Activated CD4-positive, alpha-beta memory T cell treated with anti-CD3 and anti-CD28 coated beads for 36 hours (primary cell): Measurements from ENCODE around the gene RPUSD4. TPM values are rescaled to one million over a fixed set of nuclear protein-coding genes. Genes with fewer than 3 reads are reported as not detected.
A peak's percentile ranks its signal among the peaks of the same experiment; 100 is the strongest.
"Not testable (repeated sequence)": the region's sequence is repeated elsewhere in the genome, so short reads cannot be mapped to it uniquely, and the experiment has no call there.

Experiments used
- CTCF ChIA-PET: fragments of 350-600 bp; sonication (Branson Sonifier 250); formaldehyde crosslinking; loops from one replicate; lab custom pipeline; 2021; ENCODE audit warnings: antibody characterized with exemption, inconsistent platforms; lab: Charles Lee
- POLR2A ChIA-PET: fragments of 350-600 bp; sonication (Branson Sonifier 250); formaldehyde crosslinking; loops from one replicate; lab custom pipeline; 2021; ENCODE audit warnings: antibody characterized with exemption; lab: Charles Lee
- DNase-seq: peaks from one replicate; pipeline ENCODE4 v3.0.0-alpha.2; 2020
- H3K27ac Mint-ChIP-seq: one replicate; pipeline ENCODE4 v1.8.0; 2021; ENCODE audit warnings: mixed read lengths
- H3K27me3 Mint-ChIP-seq: one replicate; pipeline ENCODE4 v1.8.0; 2021; ENCODE audit warnings: mixed read lengths
- H3K36me3 Mint-ChIP-seq: one replicate; pipeline ENCODE4 v1.8.0; 2021; ENCODE audit warnings: mixed read lengths
- H3K4me1 Mint-ChIP-seq: one replicate; pipeline ENCODE4 v1.8.0; 2021; ENCODE audit warnings: low read depth, mixed read lengths
- H3K4me3 Mint-ChIP-seq: one replicate; pipeline ENCODE4 v1.8.0; 2021; ENCODE audit warnings: mild to moderate bottlenecking, mixed read lengths
- H3K9me3 Mint-ChIP-seq: one replicate; pipeline ENCODE4 v1.8.0; 2021; ENCODE audit warnings: mixed read lengths
- intact Hi-C: fragments of 100-400 bp; cut with micrococcal nuclease; formaldehyde crosslinking; loops from one replicate; pipeline ENCODE4 v1.15.1; 2023
- total RNA-seq, 2 experiments: library from RNA; stranded (reverse); gene quantifications; one replicate each; pipeline ENCODE4 v1.2.3, GENCODE V29; 2021

RPUSD4 gene, protein sequence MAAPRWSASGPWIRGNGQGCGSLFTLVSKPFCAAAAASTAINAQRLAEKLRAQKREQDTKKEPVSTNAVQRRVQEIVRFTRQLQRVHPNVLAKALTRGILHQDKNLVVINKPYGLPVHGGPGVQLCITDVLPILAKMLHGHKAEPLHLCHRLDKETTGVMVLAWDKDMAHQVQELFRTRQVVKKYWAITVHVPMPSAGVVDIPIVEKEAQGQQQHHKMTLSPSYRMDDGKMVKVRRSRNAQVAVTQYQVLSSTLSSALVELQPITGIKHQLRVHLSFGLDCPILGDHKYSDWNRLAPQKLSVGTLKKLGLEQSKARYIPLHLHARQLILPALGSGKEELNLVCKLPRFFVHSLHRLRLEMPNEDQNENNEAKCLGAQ
- total RNA-seq, result 10 to 100 TPM; 32.4 to 34.1 TPM

DNA sequence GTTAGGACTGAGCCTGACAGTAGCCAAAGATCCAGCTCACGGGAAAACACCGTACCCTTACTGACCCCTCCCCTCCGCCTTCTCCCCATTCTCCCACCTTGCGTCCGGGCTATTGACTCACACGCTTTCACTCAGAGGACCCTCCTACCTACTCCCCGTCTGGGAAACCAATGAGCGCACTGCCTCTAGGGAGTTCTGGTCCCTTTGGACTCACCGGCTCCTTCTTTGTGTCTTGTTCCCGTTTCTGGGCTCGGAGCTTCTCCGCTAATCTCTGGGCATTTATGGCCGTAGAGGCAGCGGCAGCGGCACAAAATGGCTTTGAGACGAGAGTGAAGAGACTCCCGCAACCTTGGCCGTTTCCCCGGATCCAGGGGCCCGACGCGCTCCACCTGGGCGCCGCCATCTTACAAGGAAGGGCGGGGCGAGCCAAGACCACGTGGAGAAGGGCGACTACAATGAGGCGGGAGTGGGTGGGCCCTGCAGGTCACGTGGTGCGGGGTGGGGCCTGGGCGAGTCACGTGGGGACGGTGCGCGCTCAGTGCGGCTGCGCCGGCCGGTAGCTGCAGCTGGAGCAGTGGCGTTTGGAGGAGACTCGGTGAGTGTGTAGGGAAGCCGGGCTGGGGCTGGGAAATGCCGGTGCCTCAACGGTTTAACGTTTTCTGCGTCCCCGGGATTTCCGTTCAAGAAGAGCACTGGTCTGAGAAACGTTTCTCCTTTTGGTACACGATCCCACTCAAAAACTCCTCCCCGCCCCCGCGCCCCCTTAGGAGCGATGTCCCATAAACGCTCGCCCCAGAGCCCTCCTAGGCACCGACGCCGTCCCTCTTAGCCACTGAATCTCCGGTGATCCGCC lies at the start of gene RPUSD4, which contains the start of gene FAM118B:
TSS of gene RPUSD4 (minus strand) at position 415 of the 853 bp plus-strand sequence. CDS start at position 403, 12 bp downstream.
TSS of gene FAM118B (plus strand) at position 547 of the 853 bp plus-strand sequence. CDS start 23,220 bp downstream, outside the sequence.
- Mint-ChIP-seq H3K27ac (peak within 1 kb of the TSS; percentile 89), H3K4me3 (peak within 1 kb of the TSS; percentile 98), H3K4me1 (peaks cover 41% of the 10 kb centered on the region), H3K9me3 (no peaks in the 10 kb centered on the region), H3K36me3 (peaks cover 19% of the 10 kb centered on the region), H3K27me3 (no peaks in the 10 kb centered on the region)
- ChIA-PET POLR2A (interaction anchor here (1.3 to 3.0 kb wide), 3 partner anchors 56 to 142 kb away, joined by 3 to 8 read pairs (median 3); partner anchors contain the start of genes FOXRED1 and SRPRA), CTCF (interaction anchor here (0.5 to 1.5 kb wide), 3 partner anchors 273 to 308 kb away, joined by 3 to 5 read pairs (median 4); partner anchors contain the start of gene PUS3)
- intact Hi-C loops, result loop anchor here (1.0 kb wide), 7 partner anchors 57 to 619 kb away; partner anchors contain the start of genes DCPS, HYLS1, SRPRA and STT3A
- peak; percentile 99 for DNase-seq

DNA sequence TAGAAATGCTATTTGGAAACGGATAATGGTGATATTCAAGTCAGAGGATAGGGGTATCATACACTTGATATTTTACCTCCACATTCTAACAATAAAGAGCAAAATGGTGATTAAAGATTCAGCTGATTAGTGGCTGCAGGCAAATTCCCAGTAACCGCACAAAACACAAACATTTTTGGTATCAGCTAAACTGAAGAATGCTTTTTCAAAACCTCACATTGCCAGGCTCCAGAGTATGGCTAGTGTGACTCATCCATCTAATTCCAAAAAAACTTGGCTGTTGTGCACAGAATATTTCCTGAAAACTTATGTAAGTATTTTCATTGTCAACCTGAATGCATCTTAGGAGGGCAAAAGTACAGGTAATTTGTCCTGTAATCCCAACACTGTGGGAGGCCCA lies 46.3 kb upstream of the RPUSD4 start:
- no peaks in the 10 kb centered on the region for H3K4me1 Mint-ChIP-seq
- no peak for DNase-seq
- no peaks in the 10 kb centered on the region for H3K27me3 Mint-ChIP-seq
- H3K9me3 Mint-ChIP-seq, result no peaks in the 10 kb centered on the region
- no peak overlapping the region for H3K4me3 Mint-ChIP-seq
- ChIA-PET CTCF (no interaction called here), POLR2A (no interaction called here)
- H3K36me3 Mint-ChIP-seq, result peaks cover 18% of the 10 kb centered on the region
- H3K27ac Mint-ChIP-seq, result no peak overlapping the region
- intact Hi-C loops, result no loop called here

DNA sequence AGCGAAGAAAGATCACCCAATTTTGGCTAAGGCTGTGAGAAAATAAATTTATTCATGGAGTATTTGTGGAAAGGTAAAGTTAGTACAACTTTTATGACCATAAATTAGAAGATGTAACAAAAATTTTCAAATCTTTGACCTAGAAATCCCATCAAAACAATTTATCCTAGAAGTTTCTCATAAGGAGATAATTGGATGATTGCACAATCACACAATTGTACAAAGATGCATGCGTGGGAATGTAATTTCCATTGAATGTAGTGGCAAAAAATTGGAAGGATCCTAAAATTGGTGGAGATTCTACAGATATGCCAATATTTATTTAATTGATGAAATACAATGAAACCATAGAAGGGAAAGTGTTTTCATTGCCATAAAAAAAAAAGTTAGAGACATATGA lies 45.7 kb upstream of the RPUSD4 start:
- no peak for DNase-seq
- no peaks in the 10 kb centered on the region for H3K9me3 Mint-ChIP-seq
- ChIA-PET POLR2A (no interaction called here), CTCF (no interaction called here)
- H3K4me1 Mint-ChIP-seq, result no peaks in the 10 kb centered on the region
- no peaks in the 10 kb centered on the region for H3K27me3 Mint-ChIP-seq
- H3K36me3 Mint-ChIP-seq, result peaks cover 16% of the 10 kb centered on the region
- no peak overlapping the region for H3K27ac Mint-ChIP-seq
- H3K4me3 Mint-ChIP-seq, result no peak overlapping the region
- intact Hi-C loops, result no loop called here

DNA sequence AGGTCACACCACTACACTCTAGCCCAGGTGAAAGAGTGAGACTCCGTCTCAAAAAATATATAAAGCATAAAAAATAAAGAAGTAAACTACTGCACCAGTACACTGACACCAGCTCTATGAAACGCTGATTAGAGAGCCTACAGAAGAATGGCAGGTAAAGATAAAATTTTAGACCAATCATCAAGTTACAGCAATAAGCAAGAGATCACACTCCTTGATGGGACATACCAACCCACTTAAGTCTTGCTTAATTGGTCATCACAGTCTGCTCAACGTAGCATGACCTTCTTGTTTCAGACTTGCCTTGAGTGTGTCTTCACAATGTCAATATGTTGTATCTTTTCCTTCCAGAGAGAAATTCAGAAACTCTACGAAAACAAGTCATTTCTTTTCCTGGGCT lies 44.8 kb upstream of the RPUSD4 start:
- Mint-ChIP-seq H3K27me3 (no peaks in the 10 kb centered on the region), H3K9me3 (no peaks in the 10 kb centered on the region), H3K27ac (no peak overlapping the region), H3K4me3 (no peak overlapping the region), H3K4me1 (no peaks in the 10 kb centered on the region), H3K36me3 (peaks cover 11% of the 10 kb centered on the region)
- ChIA-PET CTCF (no interaction called here), POLR2A (no interaction called here)
- no peak for DNase-seq
- intact Hi-C loops, result no loop called here

DNA sequence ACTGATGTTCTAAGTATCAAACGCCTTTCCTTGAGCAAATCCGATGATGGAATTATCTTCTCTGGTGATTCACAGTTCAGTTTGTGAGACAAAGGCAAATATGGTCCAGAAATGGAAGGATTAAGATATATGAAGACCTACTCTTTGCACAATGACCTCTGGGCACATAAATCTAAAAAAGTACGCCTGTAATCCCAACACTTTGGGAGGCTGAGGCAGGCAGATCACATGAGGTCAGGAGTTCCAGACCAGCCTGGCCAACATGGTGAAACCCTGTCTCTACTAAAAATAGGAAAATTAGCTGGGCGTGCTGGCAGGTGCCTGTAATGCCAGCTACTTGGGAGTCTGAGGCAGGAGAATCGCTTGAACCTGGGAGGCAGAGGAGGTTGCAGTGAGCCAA lies 44.1 kb upstream of the RPUSD4 start:
- H3K4me1 Mint-ChIP-seq, POLR2A ChIA-PET, intact Hi-C loops, H3K9me3 Mint-ChIP-seq, H3K4me3 Mint-ChIP-seq, H3K36me3 Mint-ChIP-seq, H3K27ac Mint-ChIP-seq, CTCF ChIA-PET, H3K27me3 Mint-ChIP-seq, DNase-seq: not testable (repeated sequence)

DNA sequence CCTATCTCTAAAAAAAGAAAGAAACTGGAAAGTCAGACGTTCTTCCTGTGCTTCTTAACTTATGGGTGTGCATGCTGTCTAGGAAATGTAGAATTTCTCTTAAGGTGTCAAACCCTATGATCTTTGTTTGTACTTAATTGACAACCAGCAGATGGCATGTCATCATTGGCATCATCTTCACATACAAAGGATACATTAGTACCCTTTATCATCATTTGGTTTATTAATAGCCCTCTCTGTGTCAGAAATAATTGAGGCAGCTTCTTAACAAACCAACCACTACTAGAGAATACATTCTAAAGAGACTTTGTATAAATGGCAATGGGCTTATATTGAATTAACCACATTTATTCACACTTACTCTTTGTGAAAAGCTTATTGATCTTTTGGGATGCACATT lies 43.4 kb upstream of the RPUSD4 start:
- ChIA-PET POLR2A (no interaction called here), CTCF (no interaction called here)
- Mint-ChIP-seq H3K36me3 (peaks cover 9% of the 10 kb centered on the region), H3K27me3 (no peaks in the 10 kb centered on the region), H3K9me3 (no peaks in the 10 kb centered on the region), H3K4me1 (no peaks in the 10 kb centered on the region), H3K27ac (no peak overlapping the region), H3K4me3 (no peak overlapping the region)
- intact Hi-C loops, result no loop called here
- no peak for DNase-seq

DNA sequence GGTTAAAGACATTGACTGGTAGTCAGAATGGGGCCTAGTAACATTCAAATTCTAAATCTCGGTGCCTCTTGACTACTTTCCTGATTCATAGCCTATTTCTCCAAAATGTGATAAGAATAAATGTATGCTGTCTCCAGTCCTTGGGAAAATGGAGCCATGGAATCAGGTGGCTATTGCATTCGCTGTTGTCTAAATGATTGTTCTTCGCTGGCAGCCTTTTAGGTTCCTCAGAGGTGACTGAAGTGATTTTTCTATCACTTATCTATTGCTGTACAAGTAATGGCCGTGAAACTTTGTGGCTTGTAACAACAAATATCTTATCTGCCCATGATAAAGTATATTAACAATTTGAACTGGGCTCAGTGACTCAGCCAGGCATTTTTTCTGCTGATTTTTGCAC lies 41.8 kb upstream of the RPUSD4 start:
- Mint-ChIP-seq H3K9me3 (no peaks in the 10 kb centered on the region), H3K27ac (no peak overlapping the region), H3K36me3 (peaks cover 12% of the 10 kb centered on the region), H3K4me3 (no peak overlapping the region), H3K27me3 (no peaks in the 10 kb centered on the region), H3K4me1 (no peaks in the 10 kb centered on the region)
- ChIA-PET CTCF (no interaction called here), POLR2A (no interaction called here)
- no peak for DNase-seq
- intact Hi-C loops, result no loop called here

DNA sequence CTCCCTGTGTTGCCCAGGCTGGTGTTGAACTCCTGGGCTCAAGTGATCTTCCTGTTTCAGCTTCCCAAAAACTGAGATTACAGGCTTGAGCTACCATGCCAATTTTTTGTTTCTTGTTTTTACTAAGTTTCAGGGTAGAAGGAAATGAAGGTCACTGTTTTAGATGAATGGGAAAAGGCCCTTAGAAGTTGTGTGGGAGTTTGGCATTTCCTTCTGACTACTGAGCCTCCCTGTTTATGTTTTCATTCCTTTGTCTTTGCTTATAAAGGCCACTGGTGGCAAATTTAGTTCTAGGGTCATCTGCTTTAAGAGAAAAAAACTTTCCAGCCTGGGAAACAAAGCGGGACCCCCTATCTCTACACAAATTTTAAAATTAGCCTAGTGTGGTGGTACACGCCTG lies 35.2 kb upstream of the RPUSD4 start:
- POLR2A ChIA-PET, result no interaction called here
- H3K4me3 Mint-ChIP-seq, result no peak overlapping the region
- no peak for DNase-seq
- CTCF ChIA-PET, result no interaction called here
- H3K4me1 Mint-ChIP-seq, result no peaks in the 10 kb centered on the region
- no peak overlapping the region for H3K27ac Mint-ChIP-seq
- no peaks in the 10 kb centered on the region for H3K9me3 Mint-ChIP-seq
- no peaks in the 10 kb centered on the region for H3K27me3 Mint-ChIP-seq
- intact Hi-C loops, result no loop called here
- H3K36me3 Mint-ChIP-seq, result peaks cover 12% of the 10 kb centered on the region

DNA sequence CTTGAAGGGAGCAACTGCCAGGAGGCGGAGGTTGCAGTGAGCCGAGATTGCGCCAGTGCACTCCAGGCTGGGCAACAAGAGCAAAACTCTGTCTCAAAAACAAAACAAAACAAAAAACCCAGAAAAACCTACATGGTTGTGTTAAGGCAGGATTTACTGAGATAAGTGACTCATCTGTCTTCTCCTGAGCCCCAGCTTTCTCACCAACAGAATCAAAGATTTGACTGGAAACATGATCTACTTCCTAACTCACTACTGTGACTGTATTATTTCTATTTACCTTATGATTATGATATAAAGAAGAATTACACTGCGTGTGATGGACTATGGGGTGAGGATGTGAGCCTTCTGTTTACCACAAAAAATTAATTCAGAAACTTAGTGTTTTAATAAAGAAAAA lies 21.9 kb upstream of the RPUSD4 start:
- Mint-ChIP-seq H3K4me3 (no peak overlapping the region), H3K36me3 (peaks cover 12% of the 10 kb centered on the region), H3K27me3 (no peaks in the 10 kb centered on the region), H3K9me3 (no peaks in the 10 kb centered on the region), H3K27ac (no peak overlapping the region), H3K4me1 (peaks cover 2% of the 10 kb centered on the region)
- CTCF ChIA-PET, result no interaction called here
- DNase-seq, result no peak
- intact Hi-C loops, result loop anchor here (1.0 kb wide), 1 partner anchor 17 kb away; no protein-coding TSS in a partner anchor
- POLR2A ChIA-PET, result no interaction called here

DNA sequence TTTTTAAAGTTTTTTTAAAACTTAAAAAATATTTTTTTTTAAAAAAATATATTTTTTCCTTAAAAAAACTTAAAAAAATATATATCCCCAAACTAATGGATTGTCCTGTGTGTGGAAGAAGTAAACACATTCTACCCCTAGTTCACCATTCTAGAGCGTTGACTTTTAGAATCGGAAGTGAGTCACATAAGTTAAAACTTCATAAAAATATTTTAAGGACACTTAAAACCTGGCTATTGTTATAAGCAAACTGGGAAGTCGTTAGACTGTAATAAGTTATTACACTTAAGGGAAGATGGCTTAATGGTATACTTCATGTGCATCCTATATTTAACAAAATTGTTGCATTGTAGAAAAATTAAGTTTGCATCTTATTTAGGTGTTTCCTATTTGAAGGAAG lies 21.2 kb upstream of the RPUSD4 start:
- CTCF ChIA-PET, result no interaction called here
- no peak overlapping the region for H3K4me3 Mint-ChIP-seq
- POLR2A ChIA-PET, result no interaction called here
- H3K4me1 Mint-ChIP-seq, result peaks cover 2% of the 10 kb centered on the region
- intact Hi-C loops, result loop anchor here (1.0 kb wide), 1 partner anchor 16 kb away; no protein-coding TSS in a partner anchor
- DNase-seq, result no peak
- no peaks in the 10 kb centered on the region for H3K9me3 Mint-ChIP-seq
- peaks cover 12% of the 10 kb centered on the region for H3K36me3 Mint-ChIP-seq
- no peak overlapping the region for H3K27ac Mint-ChIP-seq
- no peaks in the 10 kb centered on the region for H3K27me3 Mint-ChIP-seq

DNA sequence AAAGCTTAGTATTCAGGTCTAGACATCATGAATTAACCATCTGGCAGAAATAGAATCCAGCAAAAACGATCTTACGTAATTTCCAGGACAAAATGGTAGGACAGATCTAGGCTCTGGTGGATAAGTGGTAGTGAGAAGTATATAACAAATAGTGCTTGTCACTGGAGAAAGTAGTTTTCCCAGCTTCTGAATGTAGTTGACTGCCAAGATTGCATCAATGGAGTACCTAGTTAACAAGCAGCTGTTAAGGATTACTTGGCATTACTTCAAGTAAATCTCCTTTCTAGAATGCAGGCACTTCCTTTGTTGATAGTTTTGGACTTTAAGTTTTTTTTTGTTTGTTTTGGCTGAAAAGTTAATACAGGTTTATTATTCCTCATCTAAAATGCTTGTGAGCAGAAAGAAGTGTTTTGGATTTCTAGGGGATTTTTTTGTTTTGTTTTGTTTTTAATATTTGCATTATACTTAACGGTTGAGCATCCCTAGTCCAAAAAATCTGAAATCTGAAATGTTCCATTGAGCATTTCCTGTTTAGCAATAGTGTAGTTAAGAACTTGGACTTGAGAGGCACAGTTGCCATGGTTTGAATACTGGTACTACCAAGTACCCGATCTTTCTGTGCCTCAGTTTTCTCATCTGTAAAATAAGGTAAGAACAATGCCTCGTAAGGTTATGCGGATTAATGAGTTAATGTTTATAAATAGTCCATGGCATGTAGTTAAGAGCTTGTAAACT lies 20.4 kb upstream of the RPUSD4 start:
- no peaks in the 10 kb centered on the region for H3K27me3 Mint-ChIP-seq
- ChIA-PET POLR2A (no interaction called here), CTCF (no interaction called here)
- DNase-seq, result no peak
- no peaks in the 10 kb centered on the region for H3K9me3 Mint-ChIP-seq
- H3K4me1 Mint-ChIP-seq, result peaks cover 2% of the 10 kb centered on the region
- intact Hi-C loops, result no loop called here
- H3K4me3 Mint-ChIP-seq, result no peak overlapping the region
- H3K27ac Mint-ChIP-seq, result no peak overlapping the region
- peaks cover 12% of the 10 kb centered on the region for H3K36me3 Mint-ChIP-seq
